Upper lobe of left lung (tissue), 4 donors: ENCODE measurements around the gene KRT85.

ENCODE experiments used
- CTCF ChIP-seq, 6 experiments: fragments of 450-650 bp in 4 of 6; fragments of 200-600 bp in 2 of 6; sonication (generic) in 2 of 6; IDR thresholded peaks; one replicate each; pipeline ENCODE4 v1.5.1; 2016 to 2019; ENCODE audit warnings: antibody characterized with exemption in 6 of 6
- EP300 ChIP-seq, 4 donors: sonication (generic); formaldehyde crosslinking; IDR thresholded peaks; one replicate each; pipeline ENCODE4 v1.5.1; 2017; ENCODE audit warnings: antibody characterized with exemption in 4 of 4, control low read depth in 2 of 4
- POLR2AphosphoS5 ChIP-seq, 2 donors: sonication (generic); formaldehyde crosslinking; IDR thresholded peaks; one replicate each; pipeline ENCODE4 v1.5.1; 2017; ENCODE audit warnings: antibody characterized with exemption in 2 of 2

GRCh38 chr12:52364901-52365489 lies 2.3 kb downstream of the KRT85 start:
- TF ChIP-seq CTCF (IDR thresholded peaks at IDR 0.05) = no peak
- no peak for TF ChIP-seq POLR2AphosphoS5 (IDR thresholded peaks at IDR 0.05)
- no peak for TF ChIP-seq EP300 (IDR thresholded peaks at IDR 0.05)
